Activated CD4-positive, alpha-beta memory T cell treated with anti-CD3 and anti-CD28 coated beads for 36 hours (primary cell): Measurements from ENCODE around the gene AKNA. TPM values are rescaled to one million over a fixed set of nuclear protein-coding genes. Genes with fewer than 3 reads are reported as not detected.
"Not testable (repeated sequence)": the region's sequence is repeated elsewhere in the genome, so short reads cannot be mapped to it uniquely, and the experiment has no call there.

Experiments used
- CTCF ChIA-PET: fragments of 350-600 bp; sonication (Branson Sonifier 250); formaldehyde crosslinking; loops from one replicate; lab custom pipeline; 2021; ENCODE audit warnings: antibody characterized with exemption, inconsistent platforms; lab: Charles Lee
- POLR2A ChIA-PET: fragments of 350-600 bp; sonication (Branson Sonifier 250); formaldehyde crosslinking; loops from one replicate; lab custom pipeline; 2021; ENCODE audit warnings: antibody characterized with exemption; lab: Charles Lee
- DNase-seq: peaks from one replicate; pipeline ENCODE4 v3.0.0-alpha.2; 2020
- H3K27ac Mint-ChIP-seq: one replicate; pipeline ENCODE4 v1.8.0; 2021; ENCODE audit warnings: mixed read lengths
- H3K27me3 Mint-ChIP-seq: one replicate; pipeline ENCODE4 v1.8.0; 2021; ENCODE audit warnings: mixed read lengths
- H3K36me3 Mint-ChIP-seq: one replicate; pipeline ENCODE4 v1.8.0; 2021; ENCODE audit warnings: mixed read lengths
- H3K4me1 Mint-ChIP-seq: one replicate; pipeline ENCODE4 v1.8.0; 2021; ENCODE audit warnings: low read depth, mixed read lengths
- H3K4me3 Mint-ChIP-seq: one replicate; pipeline ENCODE4 v1.8.0; 2021; ENCODE audit warnings: mild to moderate bottlenecking, mixed read lengths
- H3K9me3 Mint-ChIP-seq: one replicate; pipeline ENCODE4 v1.8.0; 2021; ENCODE audit warnings: mixed read lengths
- intact Hi-C: fragments of 100-400 bp; cut with micrococcal nuclease; formaldehyde crosslinking; loops from one replicate; pipeline ENCODE4 v1.15.1; 2023
- total RNA-seq, 2 experiments: library from RNA; stranded (reverse); gene quantifications; one replicate each; pipeline ENCODE4 v1.2.3, GENCODE V29; 2021

Gene AKNA
- total RNA-seq, 2 experiments from 2014 or later = 127 to 130 TPM

DNA sequence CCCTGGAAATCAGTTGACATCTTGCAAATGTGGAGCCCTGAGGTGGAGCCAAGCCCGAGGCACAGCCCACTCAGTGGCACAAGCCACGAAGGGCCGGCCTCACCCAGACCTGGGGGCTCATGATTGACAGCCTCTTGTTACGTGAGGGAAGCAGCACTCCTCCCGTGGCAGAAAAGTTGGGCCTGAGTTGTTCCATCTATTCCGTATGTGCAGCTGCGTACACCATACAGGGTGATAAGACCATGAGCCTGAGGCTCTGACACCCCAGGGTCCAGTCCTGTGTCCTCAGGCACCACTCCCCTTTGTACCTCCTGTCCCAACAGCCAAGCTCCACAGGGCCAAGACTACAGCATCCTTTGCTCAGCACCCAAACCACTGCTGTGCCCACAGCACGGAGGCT lies 60.0 kb downstream of the AKNA start:
- intact Hi-C loops = no loop called here
- Mint-ChIP-seq H3K27me3 (no peaks in the 10 kb centered on the region), H3K9me3 (no peaks in the 10 kb centered on the region), H3K36me3 (no peaks in the 10 kb centered on the region), H3K27ac (no peak overlapping the region), H3K4me1 (peaks cover 13% of the 10 kb centered on the region), H3K4me3 (no peak overlapping the region)
- DNase-seq = no peak
- CTCF ChIA-PET = no interaction called here
- POLR2A ChIA-PET = no interaction called here

DNA sequence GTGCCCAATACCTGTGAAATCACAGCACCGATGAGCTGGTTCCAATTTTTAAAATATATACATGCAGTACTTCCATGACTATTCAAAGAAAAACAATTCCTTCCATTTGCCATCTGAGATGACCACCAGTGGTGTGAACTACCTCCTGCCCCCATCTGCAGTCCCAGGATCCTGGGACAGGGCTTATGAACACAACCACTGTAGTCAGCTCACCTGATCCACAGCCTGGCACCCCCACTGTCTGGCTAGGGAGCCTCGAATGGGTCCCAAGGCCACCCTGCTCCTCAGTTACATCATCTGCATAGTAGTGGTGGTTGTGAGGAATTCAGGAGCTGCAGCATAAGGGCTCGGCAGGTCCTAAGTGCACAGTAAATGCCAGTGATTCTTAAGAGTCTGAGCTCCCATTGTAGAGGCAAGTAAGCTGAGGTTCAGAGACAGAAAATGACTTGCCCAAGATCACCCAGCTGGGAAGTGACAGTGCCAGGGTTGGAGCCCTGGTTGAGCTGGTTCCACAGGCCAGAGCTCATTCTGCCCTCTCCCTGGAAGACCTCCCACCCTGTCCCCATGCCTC lies 62.0 kb downstream of the AKNA start:
- intact Hi-C loops, H3K36me3 Mint-ChIP-seq, H3K9me3 Mint-ChIP-seq, H3K27me3 Mint-ChIP-seq, CTCF ChIA-PET, POLR2A ChIA-PET, H3K4me3 Mint-ChIP-seq, H3K27ac Mint-ChIP-seq, DNase-seq: not testable (repeated sequence)
- peaks cover 13% of the 10 kb centered on the region for H3K4me1 Mint-ChIP-seq

DNA sequence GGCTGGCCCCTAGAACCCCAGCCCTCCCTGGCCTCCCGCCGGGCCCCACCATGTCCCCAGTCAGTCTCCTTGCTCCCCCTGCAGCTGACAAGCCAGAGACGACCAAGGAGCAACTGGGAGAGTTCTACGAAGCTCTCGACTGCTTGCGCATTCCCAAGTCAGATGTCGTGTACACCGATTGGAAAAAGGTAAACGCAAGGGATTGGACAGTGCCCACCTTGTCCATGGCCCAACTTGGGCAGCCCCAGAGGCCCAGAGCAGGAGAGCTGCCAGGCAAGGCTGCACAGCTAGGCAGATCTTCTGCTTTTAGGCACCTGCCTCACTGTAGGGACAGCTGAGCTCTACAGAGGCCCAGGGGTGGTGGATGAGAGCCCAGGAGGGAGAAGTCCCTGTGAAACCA lies 62.8 kb downstream of the AKNA start:
- H3K4me3 Mint-ChIP-seq, POLR2A ChIA-PET, CTCF ChIA-PET, DNase-seq, H3K27ac Mint-ChIP-seq, H3K27me3 Mint-ChIP-seq, H3K36me3 Mint-ChIP-seq, H3K9me3 Mint-ChIP-seq: not testable (repeated sequence)
- H3K4me1 Mint-ChIP-seq = peaks cover 13% of the 10 kb centered on the region
- intact Hi-C loops = loop anchor here (5.0 kb wide), 2 partner anchors 162 to 262 kb away; partner anchors contain the start of gene ATP6V1G1

DNA sequence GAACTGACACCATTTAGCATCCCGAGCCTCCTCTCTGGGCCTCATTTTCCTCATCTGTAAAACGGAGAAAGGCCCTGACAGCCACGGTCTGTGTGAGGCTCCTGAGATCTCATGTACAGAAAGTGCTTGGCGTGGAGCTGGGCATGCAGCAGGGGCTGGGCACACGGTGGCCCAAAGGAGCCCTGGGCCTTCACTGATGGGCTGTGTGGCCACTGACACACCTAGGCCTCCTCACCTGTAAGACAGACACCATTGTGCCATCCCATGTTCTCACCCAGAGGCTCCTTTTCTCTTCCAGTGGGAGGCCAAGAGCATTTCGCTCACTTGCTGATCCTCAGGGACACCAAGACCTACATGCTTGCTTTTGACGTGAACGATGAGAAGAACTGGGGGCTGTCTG lies 63.3 kb downstream of the AKNA start:
- H3K4me1 Mint-ChIP-seq = peaks cover 13% of the 10 kb centered on the region
- CTCF ChIA-PET = no interaction called here
- intact Hi-C loops = loop anchor here (5.0 kb wide), 2 partner anchors 163 to 263 kb away; partner anchors contain the start of gene ATP6V1G1
- POLR2A ChIA-PET = no interaction called here
- H3K27me3 Mint-ChIP-seq = no peaks in the 10 kb centered on the region
- no peaks in the 10 kb centered on the region for H3K36me3 Mint-ChIP-seq
- DNase-seq = no peak
- no peaks in the 10 kb centered on the region for H3K9me3 Mint-ChIP-seq
- H3K4me3 Mint-ChIP-seq = no peak overlapping the region
- no peak overlapping the region for H3K27ac Mint-ChIP-seq

DNA sequence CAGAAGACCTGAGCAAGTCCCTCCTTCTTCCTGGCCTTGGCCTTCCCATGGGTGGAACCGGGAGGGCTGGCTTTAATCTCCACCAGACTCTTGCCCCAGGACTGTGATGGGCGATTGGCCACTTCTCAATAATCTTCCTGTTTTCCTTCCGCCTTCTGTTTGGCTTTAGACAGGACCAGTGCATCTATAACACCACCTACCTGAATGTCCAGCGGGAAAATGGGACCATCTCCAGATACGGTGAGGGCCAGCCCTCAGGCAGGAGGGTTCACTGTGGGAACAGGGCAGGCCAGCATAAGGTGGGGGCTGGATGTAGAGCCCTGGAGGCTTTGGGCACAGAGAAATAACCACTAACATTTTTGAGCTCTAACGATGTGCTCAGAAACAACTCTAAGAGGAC lies 63.9 kb downstream of the AKNA start:
- H3K27me3 Mint-ChIP-seq, H3K4me3 Mint-ChIP-seq, H3K36me3 Mint-ChIP-seq, CTCF ChIA-PET, DNase-seq, POLR2A ChIA-PET, H3K9me3 Mint-ChIP-seq, H3K27ac Mint-ChIP-seq: not testable (repeated sequence)
- peaks cover 13% of the 10 kb centered on the region for H3K4me1 Mint-ChIP-seq
- intact Hi-C loops = loop anchor here (5.0 kb wide), 2 partner anchors 163 to 263 kb away; partner anchors contain the start of gene ATP6V1G1

DNA sequence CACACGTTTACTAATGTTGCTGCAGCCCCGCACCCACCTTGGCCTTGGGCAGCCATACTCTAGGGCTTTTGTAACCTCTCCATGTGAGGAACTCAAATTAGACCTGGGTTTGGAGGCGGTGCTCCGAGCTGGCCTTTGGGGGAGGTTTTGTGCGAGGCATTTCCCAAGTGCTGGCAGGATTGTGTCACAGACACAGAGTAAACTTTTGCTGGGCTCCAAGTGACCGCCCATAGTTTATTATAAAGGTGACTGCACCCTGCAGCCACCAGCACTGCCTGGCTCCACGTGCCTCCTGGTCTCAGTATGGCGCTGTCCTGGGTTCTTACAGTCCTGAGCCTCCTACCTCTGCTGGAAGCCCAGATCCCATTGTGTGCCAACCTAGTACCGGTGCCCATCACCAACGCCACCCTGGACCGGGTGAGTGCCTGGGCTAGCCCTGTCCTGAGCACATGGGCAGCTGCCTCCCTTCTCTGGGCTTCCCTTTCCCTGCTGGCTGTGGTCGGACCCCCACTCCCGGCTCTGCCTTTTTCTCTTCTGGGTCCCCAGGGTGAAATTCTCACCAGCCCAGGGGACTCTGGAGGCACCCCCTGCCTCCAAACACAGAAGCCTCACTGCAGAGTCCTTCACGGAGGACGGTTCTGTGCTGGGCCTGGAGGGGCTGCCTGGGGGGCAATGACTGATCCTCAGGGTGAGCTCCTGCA lies 64.8 kb downstream of the AKNA start, which contains the start of gene ORM1:
Gene ORM1, plus strand, starts transcription at position 268 of the 701 bp plus-strand sequence. Its CDS starts 36 bp downstream, at position 304.
- peak within 1 kb of the TSS; percentile 16 for H3K4me3 Mint-ChIP-seq
- CTCF ChIA-PET, POLR2A ChIA-PET, H3K36me3 Mint-ChIP-seq, H3K27ac Mint-ChIP-seq, DNase-seq, H3K9me3 Mint-ChIP-seq, H3K27me3 Mint-ChIP-seq: not testable (repeated sequence)
- peaks cover 13% of the 10 kb centered on the region for H3K4me1 Mint-ChIP-seq
- intact Hi-C loops = loop anchor here (5.0 kb wide), 2 partner anchors 164 to 264 kb away; partner anchors contain the start of gene ATP6V1G1

DNA sequence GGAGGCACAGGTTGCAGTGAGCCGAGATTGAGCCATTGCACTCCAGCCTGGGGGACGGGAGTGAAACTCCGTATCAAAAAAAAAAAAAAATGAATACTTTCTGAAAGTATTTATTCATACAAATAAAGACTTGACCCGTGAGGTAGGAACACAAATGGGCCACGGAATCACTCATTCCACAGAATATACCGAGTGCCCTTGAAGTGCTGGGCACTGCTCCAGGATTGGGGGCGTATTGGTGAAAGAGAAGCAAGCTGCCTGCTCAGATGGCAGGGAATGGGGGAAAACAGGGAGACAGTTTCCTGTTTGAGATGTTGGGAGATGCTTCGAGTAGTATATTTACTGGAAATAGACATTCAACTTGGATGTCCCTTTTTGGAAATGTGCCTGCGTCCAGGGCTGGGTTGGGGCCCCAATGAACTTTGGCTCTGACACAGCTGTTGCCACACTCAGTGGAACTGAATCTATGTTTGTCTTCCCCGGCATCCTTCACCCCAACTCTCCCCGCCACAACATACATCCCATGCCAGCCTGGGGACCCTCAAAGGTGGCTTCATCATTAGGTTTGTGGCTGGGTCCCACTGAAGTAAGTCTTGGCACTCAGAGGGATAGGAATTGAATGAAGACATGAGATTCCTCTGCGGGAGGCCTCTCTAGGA lies 65.5 kb downstream of the AKNA start:
- CTCF ChIA-PET, H3K4me3 Mint-ChIP-seq, H3K27me3 Mint-ChIP-seq, H3K9me3 Mint-ChIP-seq, H3K27ac Mint-ChIP-seq, H3K36me3 Mint-ChIP-seq: not testable (repeated sequence)
- H3K4me1 Mint-ChIP-seq = peaks cover 13% of the 10 kb centered on the region
- intact Hi-C loops = loop anchor here (5.0 kb wide), 2 partner anchors 165 to 265 kb away; partner anchors contain the start of gene ATP6V1G1
- DNase-seq = peak; percentile 40
- POLR2A ChIA-PET = interaction anchor here (1.5 kb wide), 1 partner anchor 63 kb away, joined by 4 read pairs; no protein-coding TSS in a partner anchor

DNA sequence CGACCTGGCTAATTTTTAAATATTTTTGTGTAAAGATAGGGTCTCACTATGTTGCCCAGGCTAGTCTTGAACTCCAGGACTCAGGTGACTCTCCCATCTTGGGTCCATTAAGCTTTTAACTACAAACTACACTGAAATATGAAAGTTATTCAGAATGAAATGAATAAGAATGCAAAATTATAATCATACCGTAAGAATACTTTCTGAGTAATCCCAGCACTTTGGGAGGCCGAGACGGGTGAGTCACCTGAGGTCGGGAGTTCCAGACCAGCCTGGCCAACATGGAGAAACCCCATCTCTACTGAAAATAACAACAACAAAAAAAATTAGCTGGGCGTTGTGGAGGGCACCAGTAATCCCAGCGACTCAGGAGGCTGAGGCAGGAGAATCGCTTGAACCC lies 66.0 kb downstream of the AKNA start:
- DNase-seq = peak; percentile 83
- Mint-ChIP-seq H3K9me3 (no peaks in the 10 kb centered on the region), H3K27me3 (peaks cover 5% of the 10 kb centered on the region), H3K36me3 (no peaks in the 10 kb centered on the region), H3K27ac (peak overlapping the region; percentile 62), H3K4me3 (peak overlapping the region; percentile 16), H3K4me1 (peaks cover 13% of the 10 kb centered on the region)
- intact Hi-C loops = loop anchor here (5.0 kb wide), 2 partner anchors 166 to 266 kb away; partner anchors contain the start of gene ATP6V1G1
- ChIA-PET POLR2A (interaction anchor here (0.9 to 1.5 kb wide), 2 partner anchors 63 to 74 kb away, joined by 4 read pairs; no protein-coding TSS in a partner anchor), CTCF (no interaction called here)

DNA sequence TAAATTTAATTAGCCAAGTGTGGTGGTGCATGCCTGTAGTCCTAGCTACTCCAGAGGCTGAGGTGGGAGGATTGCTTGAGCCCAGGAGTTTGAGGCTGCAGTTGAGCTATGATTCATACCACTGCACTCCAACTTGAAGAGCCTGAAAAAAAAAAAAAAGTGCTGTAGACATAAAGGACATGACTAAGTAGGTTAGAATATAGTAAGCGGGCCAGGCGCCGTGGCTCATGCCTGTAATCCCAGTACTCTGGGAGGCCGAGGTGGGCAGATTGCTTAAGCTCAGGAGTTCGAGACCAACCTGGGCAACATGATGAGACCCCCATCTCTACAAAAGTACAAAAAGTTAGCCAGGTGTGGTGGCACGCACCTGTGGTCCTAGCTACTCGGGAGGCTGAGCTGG lies 67.1 kb downstream of the AKNA start:
- POLR2A ChIA-PET = interaction anchor here (0.9 to 1.5 kb wide), 2 partner anchors 64 to 75 kb away, joined by 4 read pairs; no protein-coding TSS in a partner anchor
- intact Hi-C loops = loop anchor here (5.0 kb wide), 2 partner anchors 167 to 267 kb away; partner anchors contain the start of gene ATP6V1G1

DNA sequence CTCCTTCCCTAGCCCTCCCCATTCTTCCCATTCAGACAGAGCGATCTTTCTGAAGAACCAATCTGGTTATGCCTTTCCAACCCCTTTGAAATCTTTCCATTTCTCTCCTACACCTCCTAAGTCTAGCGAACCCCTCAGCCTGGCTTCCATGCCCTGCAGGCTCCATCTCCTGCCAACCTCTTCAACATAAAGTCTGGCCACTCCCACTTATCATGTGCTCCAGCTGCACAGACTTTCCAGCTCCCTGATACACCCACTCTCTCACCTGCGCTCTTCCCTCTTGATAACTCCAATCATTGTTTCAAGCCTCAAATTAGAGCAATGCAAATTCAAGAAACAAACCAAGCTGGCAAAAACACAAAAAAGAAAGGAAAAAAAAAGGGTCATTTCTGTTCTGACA lies 68.6 kb downstream of the AKNA start:
- Mint-ChIP-seq H3K9me3 (no peaks in the 10 kb centered on the region), H3K27me3 (peaks cover 5% of the 10 kb centered on the region), H3K27ac (no peak overlapping the region), H3K4me3 (no peak overlapping the region), H3K36me3 (no peaks in the 10 kb centered on the region), H3K4me1 (peaks cover 13% of the 10 kb centered on the region)
- CTCF ChIA-PET = interaction anchor here (0.8 to 1.0 kb wide), 2 partner anchors 14 to 28 kb away, joined by 4 read pairs; no protein-coding TSS in a partner anchor
- peak; percentile 4 for DNase-seq
- intact Hi-C loops = no loop called here
- POLR2A ChIA-PET = no interaction called here

More for the DNA sequence above, 67.1 kb downstream of the AKNA start:
- H3K36me3 Mint-ChIP-seq, H3K9me3 Mint-ChIP-seq, H3K27ac Mint-ChIP-seq, H3K4me3 Mint-ChIP-seq, CTCF ChIA-PET, H3K27me3 Mint-ChIP-seq: not testable (repeated sequence)
- peak; percentile 74 for DNase-seq
- H3K4me1 Mint-ChIP-seq = peaks cover 13% of the 10 kb centered on the region

DNA sequence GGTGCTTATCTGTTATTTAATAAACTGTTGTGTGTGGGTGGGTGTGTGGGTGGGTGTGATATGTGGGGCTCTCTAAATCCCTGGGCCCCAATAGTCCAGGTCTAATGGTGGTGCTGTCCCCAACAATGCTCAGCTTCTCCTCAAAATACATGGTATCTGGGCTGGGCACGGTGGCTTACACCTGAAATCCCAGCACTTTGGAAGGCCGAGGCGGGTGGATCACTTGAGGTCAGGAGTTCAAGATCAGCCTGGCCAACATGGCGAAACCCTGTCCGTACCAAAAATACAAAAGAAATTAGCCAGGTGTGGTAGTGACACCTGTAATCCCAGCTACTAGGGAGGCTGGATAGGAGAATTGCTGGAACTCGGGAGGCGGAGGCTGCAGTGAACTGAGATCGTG lies 69.4 kb downstream of the AKNA start:
- no peaks in the 10 kb centered on the region for H3K9me3 Mint-ChIP-seq

More for the DNA sequence above, 69.4 kb downstream of the AKNA start:
- intact Hi-C loops = no loop called here
- Mint-ChIP-seq H3K4me1 (peaks cover 13% of the 10 kb centered on the region), H3K36me3 (no peaks in the 10 kb centered on the region), H3K27me3 (peaks cover 5% of the 10 kb centered on the region), H3K27ac (no peak overlapping the region), H3K4me3 (no peak overlapping the region)
- peak; percentile 7 for DNase-seq
- ChIA-PET CTCF (no interaction called here), POLR2A (no interaction called here)
